GM23338 (cell line): Measurements from ENCODE around the gene RRAD.

Experiments
- EZH2 ChIP-seq: fragments of 200-600 bp; sonication (generic); IDR thresholded peaks from one replicate; pipeline ENCODE4 v1.8.0; 2017; ENCODE audit warnings: antibody characterized with exemption, mild to moderate bottlenecking, low read depth; ENCODE audit not compliant: unreplicated experiment
- POLR2AphosphoS5 ChIP-seq: IDR thresholded peaks from 2 replicates; pipeline ENCODE4 v1.6.1; 2016; ENCODE audit warnings: antibody characterized with exemption, low read depth
- ZNF331 ChIP-seq: fragments of 250-450 bp; sonication (Bioruptor Pico); IDR thresholded peaks from 2 replicates; pipeline ENCODE4 v1.5.0; 2020; ENCODE audit warnings: low read depth, mild to moderate bottlenecking, moderate library complexity
- TF ChIP-seq, protein P1 (sequence below), 2 experiments: fragments of 200-600 bp in 1 of 2; sonication (generic) in 1 of 2; conservative IDR thresholded peaks; 2 replicates each; pipeline versions ENCODE4 v1.5.1 to v1.6.1; 2016 to 2017; ENCODE audit warnings: antibody characterized with exemption in 2 of 2, low read depth in 2 of 2, mild to moderate bottlenecking in 2 of 2, moderate library complexity in 1 of 2
- TF ChIP-seq, protein P2 (sequence below): IDR thresholded peaks from 2 replicates; pipeline ENCODE4 v1.6.1; 2016; ENCODE audit warnings: antibody characterized with exemption

DNA sequence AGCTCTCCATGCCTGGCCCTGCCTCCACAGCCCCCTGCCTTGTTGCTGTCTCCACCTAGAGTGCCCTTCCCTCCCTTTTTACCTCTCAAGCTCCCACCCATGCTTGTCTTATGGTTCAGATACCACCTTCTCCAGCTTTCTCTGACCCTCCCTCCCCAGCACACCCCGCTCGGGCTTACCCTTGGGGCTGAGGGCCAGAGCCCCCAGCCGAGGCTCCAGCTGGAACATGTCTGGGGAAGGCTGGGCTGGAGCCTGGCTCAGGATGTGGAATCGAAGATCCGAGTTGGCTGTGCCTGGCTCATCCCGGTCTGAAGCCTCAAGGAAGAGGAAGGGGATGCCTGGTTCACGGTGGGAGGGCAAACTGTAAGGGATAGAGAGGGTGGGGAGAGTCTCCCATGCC is 10.3 kb downstream of the RRAD start:
- TF ChIP-seq, protein P1, sequence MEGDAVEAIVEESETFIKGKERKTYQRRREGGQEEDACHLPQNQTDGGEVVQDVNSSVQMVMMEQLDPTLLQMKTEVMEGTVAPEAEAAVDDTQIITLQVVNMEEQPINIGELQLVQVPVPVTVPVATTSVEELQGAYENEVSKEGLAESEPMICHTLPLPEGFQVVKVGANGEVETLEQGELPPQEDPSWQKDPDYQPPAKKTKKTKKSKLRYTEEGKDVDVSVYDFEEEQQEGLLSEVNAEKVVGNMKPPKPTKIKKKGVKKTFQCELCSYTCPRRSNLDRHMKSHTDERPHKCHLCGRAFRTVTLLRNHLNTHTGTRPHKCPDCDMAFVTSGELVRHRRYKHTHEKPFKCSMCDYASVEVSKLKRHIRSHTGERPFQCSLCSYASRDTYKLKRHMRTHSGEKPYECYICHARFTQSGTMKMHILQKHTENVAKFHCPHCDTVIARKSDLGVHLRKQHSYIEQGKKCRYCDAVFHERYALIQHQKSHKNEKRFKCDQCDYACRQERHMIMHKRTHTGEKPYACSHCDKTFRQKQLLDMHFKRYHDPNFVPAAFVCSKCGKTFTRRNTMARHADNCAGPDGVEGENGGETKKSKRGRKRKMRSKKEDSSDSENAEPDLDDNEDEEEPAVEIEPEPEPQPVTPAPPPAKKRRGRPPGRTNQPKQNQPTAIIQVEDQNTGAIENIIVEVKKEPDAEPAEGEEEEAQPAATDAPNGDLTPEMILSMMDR (conservative IDR thresholded peaks at IDR 0.05; ENCODE audit: low read depth in 2 of 2), result no peak
- no peak for TF ChIP-seq POLR2AphosphoS5
- no peak for TF ChIP-seq EZH2
- TF ChIP-seq, protein P2, sequence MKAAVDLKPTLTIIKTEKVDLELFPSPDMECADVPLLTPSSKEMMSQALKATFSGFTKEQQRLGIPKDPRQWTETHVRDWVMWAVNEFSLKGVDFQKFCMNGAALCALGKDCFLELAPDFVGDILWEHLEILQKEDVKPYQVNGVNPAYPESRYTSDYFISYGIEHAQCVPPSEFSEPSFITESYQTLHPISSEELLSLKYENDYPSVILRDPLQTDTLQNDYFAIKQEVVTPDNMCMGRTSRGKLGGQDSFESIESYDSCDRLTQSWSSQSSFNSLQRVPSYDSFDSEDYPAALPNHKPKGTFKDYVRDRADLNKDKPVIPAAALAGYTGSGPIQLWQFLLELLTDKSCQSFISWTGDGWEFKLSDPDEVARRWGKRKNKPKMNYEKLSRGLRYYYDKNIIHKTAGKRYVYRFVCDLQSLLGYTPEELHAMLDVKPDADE, result no peak
- TF ChIP-seq ZNF331, result no peak
